HL-60 (cell line): ENCODE measurements around the gene CTNNA3.

Experiments
- CTCF ChIP-seq: IDR thresholded peaks from one replicate; pipeline ENCODE4 v1.5.1; 2011; ENCODE audit warnings: low read length, control low read depth, inconsistent platforms; ENCODE audit not compliant: insufficient read depth
- GABPA ChIP-seq: IDR thresholded peaks from 2 replicates; pipeline ENCODE4 v1.6.1; 2012; ENCODE audit warnings: low read depth
- POLR2AphosphoS5 ChIP-seq: IDR thresholded peaks from 2 replicates; pipeline ENCODE4 v1.6.1; 2012; ENCODE audit warnings: low read depth
- REST ChIP-seq: IDR thresholded peaks from 2 replicates; pipeline ENCODE4 v1.6.1; 2012; ENCODE audit warnings: low read depth; ENCODE audit not compliant: insufficient replicate concordance

GRCh38 chr10:66467042-66467441 is 1229.0 kb downstream of the CTNNA3 start:
- TF ChIP-seq CTCF (no peak), GABPA (no peak), POLR2AphosphoS5 (no peak), REST (no peak)
